Measurements from ENCODE around the gene CMTR1.
A peak's percentile ranks its signal among the peaks of the same experiment; 100 is the strongest.
"Not testable (repeated sequence)": the region's sequence is repeated elsewhere in the genome, so short reads cannot be mapped to it uniquely, and the experiment has no call there.

The CMTR1 gene

GRCh38 chr6:37491171-37491829 lies 58.3 kb downstream of the CMTR1 start:
- no peak for DNase-seq (ENCODE audit: low read depth in 2 of 2, low spot score in 1 of 2)

- no peak for DNase-seq (ENCODE audit: low read depth in 2 of 2, low spot score in 1 of 2)
These were observed 58.8 kb downstream of the CMTR1 start for GRCh38 chr6:37491830-37492208.

GRCh38 chr6:37492236-37492972 lies 59.4 kb downstream of the CMTR1 start:
- no peak for DNase-seq (ENCODE audit: low read depth in 2 of 2, low spot score in 1 of 2)

GRCh38 chr6:37492991-37493660 lies 60.1 kb downstream of the CMTR1 start:
- no peak for DNase-seq (ENCODE audit: low read depth in 2 of 2, low spot score in 1 of 2)

- no peak for DNase-seq (ENCODE audit: low read depth in 2 of 2, low spot score in 1 of 2)
These were observed 60.6 kb downstream of the CMTR1 start for GRCh38 chr6:37493661-37493995.

- DNase-seq (ENCODE audit: low read depth in 2 of 2, low spot score in 1 of 2), result no peak
These were observed 62.4 kb downstream of the CMTR1 start for GRCh38 chr6:37495244-37495934.

- DNase-seq (ENCODE audit: low read depth in 2 of 2, low spot score in 1 of 2), result no peak
These were observed 64.2 kb downstream of the CMTR1 start for GRCh38 chr6:37496951-37497885.

- DNase-seq (ENCODE audit: low read depth in 2 of 2, low spot score in 1 of 2), result peak; percentile 89 to 94
These were observed 66.6 kb downstream of the CMTR1 start, which contains the start of gene CCDC167 for GRCh38 chr6:37499433-37500293. CCDC167 (minus strand) TSS chr6:37499893; CDS start chr6:37499863, 30 bp downstream.

- no peak for DNase-seq (ENCODE audit: low read depth in 2 of 2, low spot score in 1 of 2)
These were observed 67.2 kb downstream of the CMTR1 start for GRCh38 chr6:37500294-37500608.

- DNase-seq (ENCODE audit: low read depth in 2 of 2, low spot score in 1 of 2), result not testable (repeated sequence)
These were observed 67.9 kb downstream of the CMTR1 start for GRCh38 chr6:37500904-37501303.

GRCh38 chr6:37501632-37502491 lies 68.8 kb downstream of the CMTR1 start:
- DNase-seq (ENCODE audit: low read depth in 2 of 2, low spot score in 1 of 2), result no peak

- DNase-seq (ENCODE audit: low read depth in 2 of 2, low spot score in 1 of 2), result no peak
These were observed 69.8 kb downstream of the CMTR1 start for GRCh38 chr6:37502703-37503291.

GRCh38 chr6:37503309-37503965 lies 70.4 kb downstream of the CMTR1 start:
- DNase-seq (ENCODE audit: low read depth in 2 of 2, low spot score in 1 of 2), result no peak

- no peak for DNase-seq (ENCODE audit: low read depth in 2 of 2, low spot score in 1 of 2)
These were observed 71.0 kb downstream of the CMTR1 start for GRCh38 chr6:37504024-37504423.

GRCh38 chr6:37506479-37506878 lies 73.5 kb downstream of the CMTR1 start:
- DNase-seq (ENCODE audit: low read depth in 2 of 2, low spot score in 1 of 2), result no peak

GRCh38 chr6:37507077-37507476 lies 74.1 kb downstream of the CMTR1 start:
- DNase-seq (ENCODE audit: low read depth in 2 of 2, low spot score in 1 of 2), result no peak

GRCh38 chr6:37507690-37508421 lies 74.8 kb downstream of the CMTR1 start:
- DNase-seq (ENCODE audit: low read depth in 2 of 2, low spot score in 1 of 2), result no peak
